Keratinocyte (primary cell): ENCODE data around the gene FAM20C. TPM values are rescaled to one million over a fixed set of nuclear protein-coding genes. Genes with fewer than 3 reads are reported as not detected.

Experiments used
- DNase-seq: peaks from one replicate; pipeline ENCODE4 v3.0.0-alpha.2; 2011; ENCODE audit warnings: low read depth, missing footprints, low spot score
- FAIRE-seq: peaks from 2 replicates; lab custom pipeline; 2011; peaks lifted over from hg19 to GRCh38; lab: Jason Lieb, UNC
- H2AFZ ChIP-seq: 2 replicates; pipeline ENCODE4 v1.6.0; 2012; ENCODE audit warnings: low read length, control low read depth, inconsistent platforms; ENCODE audit not compliant: control insufficient read depth
- H3K27ac ChIP-seq: 2 replicates; pipeline ENCODE4 v1.5.1; 2011; ENCODE audit warnings: low read length; ENCODE audit not compliant: control insufficient read depth, insufficient read depth
- H3K27me3 ChIP-seq: 3 replicates; pipeline ENCODE4 v1.6.0; 2011; ENCODE audit warnings: low read length; ENCODE audit not compliant: control insufficient read depth, insufficient read depth; ENCODE audit errors: extremely low read depth
- H3K36me3 ChIP-seq, 2 experiments: 2 replicates in 1 of 2; 3 replicates in 1 of 2; pipeline ENCODE4 v1.5.1; 2011; ENCODE audit warnings: low read length in 2 of 2, mild to moderate bottlenecking in 1 of 2; ENCODE audit not compliant: control insufficient read depth in 2 of 2, insufficient read depth in 2 of 2; ENCODE audit errors: extremely low read depth in 1 of 2
- H3K4me1 ChIP-seq: 3 replicates; pipeline ENCODE4 v1.5.1; 2011; ENCODE audit warnings: low read length; ENCODE audit not compliant: control insufficient read depth, insufficient read depth; ENCODE audit errors: extremely low read depth
- H3K4me2 ChIP-seq: 3 replicates; pipeline ENCODE4 v1.6.0; 2011; ENCODE audit warnings: low read depth, low read length; ENCODE audit not compliant: control insufficient read depth, insufficient read depth; ENCODE audit errors: extremely low read depth
- H3K4me3 ChIP-seq, 3 experiments: fragments of 200-600 bp in 1 of 3; sonication (generic) in 1 of 3; 2 replicates in 2 of 3; 3 replicates in 1 of 3; pipeline ENCODE4 v1.5.1; 2011 to 2016; ENCODE audit warnings: low read length in 3 of 3, mild to moderate bottlenecking in 3 of 3, control low read depth in 2 of 3, inconsistent platforms in 1 of 3, low read depth in 1 of 3, mixed read lengths in 1 of 3, mixed run types in 1 of 3, moderate library complexity in 1 of 3; ENCODE audit not compliant: control insufficient read depth in 2 of 3, insufficient read depth in 2 of 3; ENCODE audit errors: extremely low read depth in 1 of 3
- H3K79me2 ChIP-seq: 2 replicates; pipeline ENCODE4 v1.6.0; 2012; ENCODE audit warnings: low read length; ENCODE audit not compliant: control insufficient read depth, insufficient read depth
- H3K9ac ChIP-seq: 3 replicates; pipeline ENCODE4 v1.6.0; 2011; ENCODE audit warnings: low read length; ENCODE audit not compliant: control insufficient read depth, insufficient read depth; ENCODE audit errors: extremely low read depth
- H3K9me1 ChIP-seq: 3 replicates; pipeline ENCODE4 v1.6.0; 2011; ENCODE audit warnings: low read length; ENCODE audit not compliant: control insufficient read depth, insufficient read depth; ENCODE audit errors: extremely low read depth
- H3K9me3 ChIP-seq: 2 replicates; pipeline ENCODE4 v1.5.1; 2012; ENCODE audit warnings: low read depth, low read length; ENCODE audit not compliant: control insufficient read depth
- H4K20me1 ChIP-seq: 3 replicates; pipeline ENCODE4 v1.6.0; 2011; ENCODE audit warnings: low read length; ENCODE audit not compliant: control insufficient read depth, insufficient read depth; ENCODE audit errors: extremely low read depth
- CTCF ChIP-seq, 3 experiments: IDR thresholded peaks in 1 of 3; conservative IDR thresholded peaks in 1 of 3; optimal IDR thresholded peaks in 1 of 3; 2 replicates in 2 of 3; 3 replicates in 1 of 3; pipeline versions ENCODE3 to v1.5.1; 2011; ENCODE audit warnings: low read length in 3 of 3, mild to moderate bottlenecking in 3 of 3, moderate library complexity in 2 of 3, control low read depth in 1 of 3, inconsistent platforms in 1 of 3; ENCODE audit not compliant: insufficient read depth in 2 of 3; ENCODE audit errors: extremely low read depth in 1 of 3
- EZH2 ChIP-seq: IDR thresholded peaks from one replicate; pipeline ENCODE4 v1.6.1; 2012; ENCODE audit warnings: inconsistent platforms, mild to moderate bottlenecking, low read length, moderate library complexity
- dilution Hi-C: fragments of 300-500 bp; cut with MboI; formaldehyde crosslinking; loops from one replicate; pipeline ENCODE4 v1.7.0; 2020; ENCODE audit warnings: low sequenced_read_pairs; ENCODE audit not compliant: extremely low pct_ligation_motif_present
- polyA plus RNA-seq, 5 experiments: library from polyadenylated mRNA; depleted of rRNA in 3 of 5; stranded (reverse) in 3 of 5; stranded (forward) in 1 of 5; unstranded in 1 of 5; fragments of >200 nt; gene quantifications; 1 replicate in 1 of 5; 2 replicates in 3 of 5; 3 replicates in 1 of 5; pipeline versions ENCODE4 v1.2.1 to v1.2.3, GENCODE V29; 2011 to 2012; ENCODE audit warnings: missing spikeins in 2 of 5, low read depth in 1 of 5, low replicate concordance in 1 of 5

The FAM20C gene
- polyA plus RNA-seq, 1 donor (not counting 4 experiments of a cell fraction or from before 2014, with no cell fraction given), result 3.8 TPM

GRCh38 chr7:162632-163297, 29.6 kb upstream of the FAM20C start:
- no peak for TF ChIP-seq EZH2
- TF ChIP-seq CTCF (optimal IDR thresholded peaks at IDR 0.05 in 1 of 3, IDR thresholded peaks at IDR 0.05 in 1 of 3, conservative IDR thresholded peaks at IDR 0.05 in 1 of 3; ENCODE audit: extremely low read depth in 1 of 3, insufficient read depth in 2 of 3, low read length in 3 of 3), result no peak
- DNase-seq (no peak), FAIRE-seq (no peak)
- dilution Hi-C loops, result no loop called here
- Histone ChIP-seq H3K4me1 (no peaks in the 10 kb centered on the region), H3K9me3 (no peaks in the 10 kb centered on the region), H3K4me2 (no peak overlapping the region), H3K9ac (no peak overlapping the region), H3K27ac (no peak overlapping the region), H3K4me3 (no peak overlapping the region), H2AFZ (no peak overlapping the region), H4K20me1 (no peaks in the 10 kb centered on the region), H3K36me3 (no peaks in the 10 kb centered on the region), H3K79me2 (no peaks in the 10 kb centered on the region), H3K27me3 (peaks cover 39% of the 10 kb centered on the region), H3K9me1 (no peaks in the 10 kb centered on the region)

- Histone ChIP-seq H3K9me3 (no peaks in the 10 kb centered on the region), H3K27me3 (peaks cover 34% of the 10 kb centered on the region), H3K36me3 (no peaks in the 10 kb centered on the region), H3K79me2 (no peaks in the 10 kb centered on the region), H3K9me1 (no peaks in the 10 kb centered on the region), H4K20me1 (no peaks in the 10 kb centered on the region), H3K27ac (no peak overlapping the region), H3K4me3 (no peak overlapping the region), H3K4me2 (no peak overlapping the region), H3K4me1 (no peaks in the 10 kb centered on the region), H2AFZ (no peak overlapping the region), H3K9ac (no peak overlapping the region)
- no peak for DNase-seq
- dilution Hi-C loops, result no loop called here
- TF ChIP-seq EZH2 (no peak), CTCF (optimal IDR thresholded peaks at IDR 0.05 in 1 of 3, IDR thresholded peaks at IDR 0.05 in 1 of 3, conservative IDR thresholded peaks at IDR 0.05 in 1 of 3; ENCODE audit: extremely low read depth in 1 of 3, insufficient read depth in 2 of 3, low read length in 3 of 3) (no peak)
- no peak for FAIRE-seq
These were observed 29.1 kb upstream of the FAM20C start for GRCh38 chr7:163298-163695.
